GM19035 (cell line): ENCODE measurements around the gene ARF6.
A peak's percentile ranks its signal among the peaks of the same experiment; 100 is the strongest.
"Not testable (repeated sequence)": the region's sequence is repeated elsewhere in the genome, so short reads cannot be mapped to it uniquely, and the experiment has no call there.

Source experiments
- ATAC-seq: cut with Tn5 transposase; IDR thresholded peaks from one replicate; pipeline ENCODE4 v1.9.1; 2021; ENCODE audit not compliant: unreplicated experiment

The ARF6 gene

DNA sequence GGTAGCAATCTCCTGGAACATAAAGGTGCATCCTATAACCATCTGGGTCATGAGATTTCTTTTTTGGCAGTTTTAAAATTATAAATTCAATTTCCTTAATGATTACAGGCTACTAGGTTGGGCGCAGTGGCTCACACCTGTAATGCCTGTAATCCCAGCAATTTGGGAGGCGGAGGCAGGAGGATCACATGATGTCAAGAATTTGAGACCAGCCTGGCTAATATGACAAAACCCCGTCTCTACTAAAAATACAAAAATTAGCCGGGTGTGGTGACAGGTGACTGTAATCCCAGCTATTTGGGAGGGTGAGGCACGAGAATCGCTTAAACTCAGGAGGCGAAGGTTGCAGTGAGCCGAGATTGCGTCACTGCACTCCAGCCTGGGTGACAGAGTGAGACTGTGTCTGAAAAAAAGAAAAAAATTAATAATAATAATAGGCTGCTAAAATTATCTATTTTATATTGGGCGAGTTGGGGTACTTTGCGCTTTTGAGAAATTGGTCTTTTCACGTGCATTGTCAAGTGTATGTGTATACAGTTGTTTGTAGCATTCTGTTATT, 17.2 kb upstream of the ARF6 start:
- no peak for ATAC-seq

DNA sequence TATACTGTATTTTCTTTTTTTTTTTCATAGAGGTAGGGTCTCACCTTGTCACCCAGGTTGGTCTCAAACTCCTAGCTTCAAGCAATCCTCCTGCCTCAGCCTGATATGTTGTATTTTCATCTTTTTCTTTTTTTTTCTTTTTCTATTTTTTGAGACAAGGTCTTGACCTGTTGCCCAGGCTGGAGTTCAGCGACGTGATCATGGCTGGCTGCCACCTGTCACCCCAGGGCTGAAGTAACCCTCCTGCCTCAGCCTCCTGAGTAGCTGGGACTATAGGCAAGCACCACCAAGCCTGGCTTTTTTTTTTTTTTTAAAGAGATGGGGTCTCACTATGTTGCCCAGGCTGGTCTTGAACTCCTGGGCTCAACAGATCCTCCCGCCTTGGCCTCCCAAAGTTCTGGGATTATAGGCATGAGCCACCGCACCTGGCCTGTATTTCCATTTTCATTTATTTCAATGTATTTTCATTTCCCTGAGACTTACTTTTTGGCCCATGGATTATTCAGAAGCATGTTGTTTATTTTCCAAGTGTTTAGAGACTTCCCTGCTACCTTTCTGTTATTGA, 16.2 kb upstream of the ARF6 start:
- ATAC-seq: no peak

DNA sequence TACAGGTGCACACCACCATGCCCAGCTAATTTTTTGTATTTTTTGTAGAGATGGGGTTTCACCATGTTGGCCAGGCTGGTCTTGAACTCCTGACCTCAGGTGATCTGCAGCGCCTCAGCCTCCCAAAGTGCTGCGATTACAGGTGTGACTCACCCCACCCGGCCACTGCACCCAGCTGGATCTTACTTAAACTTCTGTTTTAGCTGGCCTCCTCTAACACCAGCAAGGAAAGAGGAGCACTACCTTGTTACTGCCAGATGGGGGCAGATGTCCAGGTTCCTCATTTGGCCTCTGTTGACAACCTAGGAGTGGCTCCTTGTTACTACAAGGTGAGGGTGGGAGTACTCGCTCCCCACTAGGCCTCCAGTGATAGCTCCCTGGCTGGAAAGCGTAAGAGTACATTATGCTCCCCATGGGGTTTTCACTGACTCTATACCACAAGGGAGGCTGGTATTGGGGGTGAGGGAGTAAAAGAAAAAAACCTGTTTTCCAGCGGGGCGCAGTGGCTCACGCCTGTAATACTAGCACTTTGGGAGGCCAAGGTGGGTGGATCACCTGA, 13.2 kb upstream of the ARF6 start:
- peak; percentile 83 for ATAC-seq

DNA sequence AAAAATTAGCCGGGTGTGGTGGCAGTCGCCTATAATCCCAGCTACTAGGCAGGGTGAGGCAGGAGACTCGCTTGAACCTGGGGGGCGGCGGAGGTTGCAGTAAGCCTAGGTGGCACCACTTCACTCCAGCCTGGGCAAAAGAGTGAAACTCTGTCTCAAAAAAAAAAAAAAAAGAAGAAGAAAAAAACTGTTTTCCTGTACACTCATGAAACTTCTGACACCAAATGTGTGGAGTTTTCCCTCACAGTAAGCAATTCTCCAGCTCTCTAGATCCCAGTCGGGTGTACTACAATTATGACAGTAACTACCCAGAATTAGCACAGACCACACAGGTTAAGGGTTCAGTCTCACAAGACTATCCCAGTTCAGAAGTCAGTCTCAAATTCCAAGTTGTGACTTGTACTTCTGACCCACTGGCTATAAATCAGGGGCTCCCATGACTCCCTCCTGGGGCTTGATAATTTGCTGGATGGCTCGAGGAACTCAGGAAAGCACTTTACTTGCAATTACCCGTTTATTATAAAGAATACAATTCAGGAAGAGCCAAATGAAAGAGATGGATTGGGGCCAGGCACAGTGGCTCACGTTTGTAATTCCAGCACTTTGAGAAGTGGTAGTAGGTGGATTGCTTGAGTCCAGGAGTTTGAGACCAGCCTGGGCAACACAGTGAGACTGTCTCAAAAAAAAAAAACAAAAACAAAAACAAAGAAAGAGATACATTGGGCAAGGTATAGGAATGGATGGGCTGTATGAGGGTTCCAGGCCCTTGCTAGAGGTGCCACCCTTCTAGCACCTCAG, 12.4 kb upstream of the ARF6 start:
- ATAC-seq: no peak

DNA sequence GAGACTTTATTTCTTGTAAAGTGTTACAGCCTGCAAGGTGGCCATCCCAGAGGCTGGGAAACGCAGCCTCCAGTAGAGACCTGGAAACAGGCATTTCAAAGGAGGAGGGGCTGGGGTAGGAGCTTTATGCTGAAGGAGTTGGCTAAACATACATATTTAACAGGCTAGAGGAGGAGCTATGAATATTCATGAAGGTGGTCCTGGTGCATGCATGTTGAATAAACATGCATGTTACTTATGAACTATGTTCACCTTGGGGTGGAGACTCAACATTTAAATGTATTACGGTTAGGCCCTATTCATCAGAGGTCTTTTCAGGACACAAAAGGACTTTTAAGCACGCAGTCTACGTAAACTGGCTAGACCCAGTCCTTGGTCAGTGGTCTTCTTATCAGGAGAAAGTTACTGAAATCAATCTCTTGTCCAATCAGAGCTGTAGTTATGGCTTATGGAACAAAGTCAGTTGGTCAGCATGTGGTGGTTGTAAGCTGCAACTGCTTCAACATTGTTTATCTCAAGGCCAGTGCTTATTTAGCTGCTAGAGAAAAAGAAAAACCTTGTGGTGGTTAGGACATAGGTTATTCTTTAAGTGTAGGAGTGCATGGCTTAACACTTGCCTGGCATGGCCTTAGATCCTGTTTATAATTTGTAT, 11.4 kb upstream of the ARF6 start:
- ATAC-seq: no peak

DNA sequence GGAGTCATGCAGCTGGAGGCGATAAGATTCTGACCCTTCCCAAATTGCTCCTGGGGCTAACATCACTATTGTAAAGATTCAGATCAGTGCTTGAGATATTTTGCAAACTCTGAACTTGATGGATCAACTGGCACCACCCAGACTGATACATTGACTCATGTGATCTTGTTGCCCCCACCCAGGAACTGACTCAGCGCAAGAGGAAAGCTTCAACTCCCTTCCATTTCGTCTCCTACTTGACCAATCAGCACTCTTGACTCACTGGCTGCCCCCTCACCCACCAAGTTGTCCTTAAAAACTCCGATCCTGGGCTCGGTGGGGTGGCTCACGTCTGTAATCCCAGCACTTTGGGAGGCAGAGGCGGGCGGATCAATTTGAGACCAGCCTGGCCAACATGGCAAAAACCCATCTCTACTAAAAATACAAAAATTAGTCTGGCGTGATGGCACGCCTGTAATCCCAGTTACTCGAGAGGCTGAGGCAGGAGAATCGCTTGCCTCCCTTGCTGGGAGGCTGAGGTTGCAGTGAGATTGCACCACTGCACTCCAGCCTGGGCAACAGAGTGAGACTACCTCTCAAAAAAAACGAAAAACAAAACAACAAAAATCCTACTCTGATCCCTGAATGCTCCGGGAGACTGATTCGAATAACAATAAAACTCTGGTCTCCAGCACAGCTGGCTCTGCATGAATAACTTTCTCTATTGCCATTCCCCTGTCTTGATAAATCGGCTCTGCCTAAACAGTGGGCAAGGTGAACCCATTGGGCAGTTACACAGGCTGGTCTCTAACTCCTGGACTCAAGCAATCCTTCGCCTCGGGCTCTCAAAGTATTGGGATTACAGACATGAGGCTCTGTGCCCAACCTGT, 9.8 kb upstream of the ARF6 start:
- no peak for ATAC-seq

DNA sequence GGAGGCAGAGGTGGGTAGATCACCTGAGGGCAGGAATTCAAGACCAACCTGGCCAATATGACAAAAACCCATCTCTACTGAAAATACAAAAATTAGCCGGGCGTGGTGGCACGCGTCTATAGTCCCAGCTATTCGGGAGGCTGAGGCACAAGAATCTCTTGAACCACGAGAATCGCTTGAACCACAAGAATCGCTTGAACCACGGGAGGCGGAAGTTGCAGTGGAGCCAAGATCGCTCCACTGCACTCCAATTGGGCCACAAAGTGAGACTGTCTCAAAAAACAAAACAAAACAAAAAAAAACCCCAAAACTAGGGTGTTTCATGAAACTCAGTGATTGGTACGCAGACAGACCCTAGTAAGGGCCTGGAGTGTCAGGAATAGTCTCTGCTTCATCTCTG, 6.4 kb upstream of the ARF6 start:
- ATAC-seq: no peak

DNA sequence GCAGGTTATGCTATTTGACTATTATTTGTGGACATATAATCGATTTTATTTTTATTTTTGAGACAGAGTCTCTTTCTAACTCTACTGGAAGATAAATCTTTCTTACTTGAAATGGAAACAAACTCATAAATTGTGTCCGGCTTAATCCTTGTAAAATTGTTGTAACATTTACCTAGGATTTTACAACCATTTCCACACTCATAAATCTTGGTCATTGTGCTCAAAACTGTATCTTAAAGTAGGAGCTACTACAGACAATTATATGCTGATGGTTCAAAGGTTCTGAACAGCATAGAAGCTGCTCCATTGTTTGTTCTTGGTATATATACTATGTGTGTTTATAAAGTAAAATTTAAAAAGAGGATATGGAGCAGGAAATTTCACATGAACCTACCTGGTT, 4.6 kb upstream of the ARF6 start:
- ATAC-seq: no peak

DNA sequence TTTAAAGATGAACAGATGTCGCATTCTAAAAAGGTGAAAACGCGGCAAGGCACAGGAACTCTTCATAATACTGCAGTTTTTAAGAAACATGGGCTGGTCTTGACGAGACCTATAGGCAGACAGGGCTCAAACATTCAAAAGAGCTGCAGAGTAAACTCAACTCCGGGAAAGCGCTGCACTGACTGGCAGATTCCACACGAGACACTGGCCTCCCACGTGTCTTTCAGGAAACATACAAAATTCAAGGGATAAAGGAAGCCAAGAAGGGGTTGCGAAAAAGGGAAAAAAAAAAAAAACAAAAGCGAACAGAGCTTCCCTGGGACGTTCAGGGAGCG, 614 bp upstream of the ARF6 start:
- peak; percentile 35 for ATAC-seq

DNA sequence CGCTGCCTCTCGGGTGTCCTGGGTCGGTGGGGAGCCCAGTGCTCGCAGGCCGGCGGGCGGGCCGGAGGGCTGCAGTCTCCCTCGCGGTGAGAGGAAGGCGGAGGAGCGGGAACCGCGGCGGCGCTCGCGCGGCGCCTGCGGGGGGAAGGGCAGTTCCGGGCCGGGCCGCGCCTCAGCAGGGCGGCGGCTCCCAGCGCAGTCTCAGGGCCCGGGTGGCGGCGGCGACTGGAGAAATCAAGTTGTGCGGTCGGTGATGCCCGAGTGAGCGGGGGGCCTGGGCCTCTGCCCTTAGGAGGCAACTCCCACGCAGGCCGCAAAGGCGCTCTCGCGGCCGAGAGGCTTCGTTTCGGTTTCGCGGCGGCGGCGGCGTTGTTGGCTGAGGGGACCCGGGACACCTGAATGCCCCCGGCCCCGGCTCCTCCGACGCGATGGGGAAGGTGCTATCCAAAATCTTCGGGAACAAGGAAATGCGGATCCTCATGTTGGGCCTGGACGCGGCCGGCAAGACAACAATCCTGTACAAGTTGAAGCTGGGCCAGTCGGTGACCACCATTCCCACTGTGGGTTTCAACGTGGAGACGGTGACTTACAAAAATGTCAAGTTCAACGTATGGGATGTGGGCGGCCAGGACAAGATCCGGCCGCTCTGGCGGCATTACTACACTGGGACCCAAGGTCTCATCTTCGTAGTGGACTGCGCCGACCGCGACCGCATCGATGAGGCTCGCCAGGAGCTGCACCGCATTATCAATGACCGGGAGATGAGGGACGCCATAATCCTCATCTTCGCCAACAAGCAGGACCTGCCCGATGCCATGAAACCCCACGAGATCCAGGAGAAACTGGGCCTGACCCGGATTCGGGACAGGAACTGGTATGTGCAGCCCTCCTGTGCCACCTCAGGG, 679 bp downstream of the ARF6 start:
- peak; percentile 48 for ATAC-seq

DNA sequence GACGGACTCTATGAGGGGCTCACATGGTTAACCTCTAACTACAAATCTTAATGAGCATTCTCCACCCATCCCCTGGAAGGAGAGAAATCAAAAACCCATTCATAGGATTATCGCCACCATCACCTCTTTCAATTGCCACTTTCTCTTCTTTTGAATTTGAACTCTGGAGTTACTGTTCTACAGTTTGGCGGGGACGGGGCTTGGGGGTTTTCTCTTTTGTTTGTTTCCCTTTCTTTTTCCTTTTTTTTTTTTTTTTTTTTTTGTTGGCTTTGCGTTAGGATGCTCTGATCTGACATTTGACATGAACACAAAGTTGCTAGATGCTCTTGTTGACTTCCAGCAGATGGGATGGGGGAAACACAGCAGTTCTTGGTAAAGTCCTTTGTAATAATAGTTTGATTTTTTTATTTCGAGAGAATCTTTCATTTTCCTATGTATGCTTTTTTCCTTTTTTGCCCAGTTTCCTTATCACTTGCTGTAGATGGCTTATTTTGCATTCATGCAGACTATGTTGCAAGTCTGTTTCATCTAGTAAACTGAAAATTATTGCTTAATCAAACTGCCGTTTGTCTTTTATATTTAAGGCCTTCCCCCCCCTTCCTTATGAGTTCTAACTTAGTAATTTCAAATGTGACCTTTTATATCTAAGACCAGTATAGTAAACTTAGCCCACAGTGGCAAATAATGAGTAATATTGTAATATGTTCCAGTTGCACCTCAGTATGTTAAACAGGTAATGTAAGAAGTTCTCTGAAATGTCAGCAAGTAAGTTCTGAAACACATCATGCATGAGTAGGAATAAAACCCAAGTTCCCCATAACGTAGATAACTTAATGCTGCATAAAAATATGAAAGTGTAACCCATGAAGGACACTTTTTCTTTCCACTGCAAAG, 1.6 kb downstream of the ARF6 start:
- not testable (repeated sequence) for ATAC-seq

DNA sequence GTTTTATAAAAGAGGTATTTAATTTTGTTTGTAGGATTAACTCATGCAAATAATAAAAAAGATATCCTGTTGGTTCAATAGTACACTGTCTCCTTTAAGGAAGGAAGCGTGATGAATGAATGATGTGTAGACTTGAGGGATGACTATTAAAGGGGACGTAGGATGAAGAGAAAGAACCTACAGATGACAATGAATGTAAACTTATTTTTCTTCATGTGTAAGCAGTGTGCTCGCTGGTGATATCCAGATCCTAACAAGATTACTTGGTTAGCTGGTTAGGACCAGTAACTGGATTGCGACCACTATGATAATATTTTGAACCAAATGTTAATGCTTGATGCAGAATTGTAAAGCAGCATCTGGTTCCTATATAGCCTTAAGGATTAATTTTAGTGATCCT, 2.6 kb downstream of the ARF6 start:
- no peak for ATAC-seq

DNA sequence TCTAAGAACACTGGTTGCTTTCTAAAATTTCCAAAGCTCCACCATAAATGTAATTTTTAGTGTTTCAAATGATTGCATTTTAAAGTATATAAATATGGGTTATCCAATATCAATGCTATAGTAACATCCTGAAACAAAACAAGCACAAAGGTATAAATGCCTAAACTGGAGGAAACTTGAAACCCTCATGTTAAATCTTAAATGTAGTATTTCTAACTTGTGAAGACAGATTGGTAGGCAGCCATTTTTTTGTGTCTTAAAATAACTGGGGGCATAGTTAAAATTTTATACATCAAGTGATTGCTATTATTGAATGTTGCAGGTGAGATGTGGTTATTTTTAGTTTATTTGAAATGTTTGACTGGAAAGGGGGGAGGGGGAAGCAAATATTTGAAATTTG, 3.4 kb downstream of the ARF6 start:
- not testable (repeated sequence) for ATAC-seq

DNA sequence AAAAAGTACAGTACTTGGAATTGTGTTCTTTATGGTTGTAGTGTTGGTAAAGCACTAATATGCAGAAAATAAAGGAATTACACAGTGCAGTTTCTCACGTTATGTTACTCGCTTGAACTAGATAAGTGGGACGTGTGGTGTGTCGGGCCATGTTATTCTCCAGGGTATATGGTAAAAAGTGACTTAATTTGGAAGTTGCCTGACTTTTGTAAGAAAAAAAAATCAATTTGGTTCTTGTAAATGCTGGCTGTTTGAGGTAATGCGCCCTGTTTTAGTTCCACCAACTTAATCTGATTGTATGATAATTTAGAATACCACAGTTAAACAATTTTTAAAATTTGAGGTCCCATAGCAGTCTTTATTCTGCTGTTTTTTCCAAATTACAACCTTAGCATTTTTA, 4.1 kb downstream of the ARF6 start:
- no peak for ATAC-seq

DNA sequence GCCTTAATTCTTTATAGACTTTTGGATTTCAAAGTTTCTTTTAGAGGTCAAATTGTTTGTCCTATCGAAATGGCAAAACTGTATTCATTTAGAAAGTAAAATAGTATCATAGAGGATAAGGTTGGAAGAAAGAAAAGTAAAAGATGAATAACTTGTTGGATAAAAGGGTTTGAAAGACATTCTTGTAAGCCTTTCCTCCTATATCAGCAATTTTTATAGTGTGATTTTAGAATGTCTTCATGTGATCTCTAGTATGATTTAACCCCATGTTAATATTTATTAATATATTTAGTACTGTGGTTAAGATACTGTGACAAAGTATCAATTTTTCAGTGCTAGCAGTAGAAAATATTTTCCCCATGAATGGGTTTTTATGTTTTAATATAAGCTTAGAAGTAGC, 4.5 kb downstream of the ARF6 start:
- ATAC-seq: no peak

DNA sequence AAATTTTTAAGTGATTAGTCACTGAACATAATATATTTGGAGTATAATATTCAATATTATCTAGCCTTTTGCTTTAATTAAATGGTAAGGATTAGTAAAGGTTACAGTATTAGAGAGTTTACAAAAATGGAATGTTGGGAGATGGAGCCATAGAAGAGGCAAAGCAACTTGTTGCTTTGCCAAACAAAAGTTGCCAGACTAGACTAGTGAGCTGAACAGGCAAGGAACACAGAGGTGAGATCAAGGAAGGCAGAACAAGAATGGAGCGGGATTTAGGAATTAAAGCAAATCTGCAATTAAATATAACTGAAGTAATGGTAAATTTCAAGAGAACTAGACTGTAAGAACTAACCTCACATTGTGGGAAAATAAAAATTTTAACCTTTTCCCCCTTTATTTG, 5.1 kb downstream of the ARF6 start:
- no peak for ATAC-seq

DNA sequence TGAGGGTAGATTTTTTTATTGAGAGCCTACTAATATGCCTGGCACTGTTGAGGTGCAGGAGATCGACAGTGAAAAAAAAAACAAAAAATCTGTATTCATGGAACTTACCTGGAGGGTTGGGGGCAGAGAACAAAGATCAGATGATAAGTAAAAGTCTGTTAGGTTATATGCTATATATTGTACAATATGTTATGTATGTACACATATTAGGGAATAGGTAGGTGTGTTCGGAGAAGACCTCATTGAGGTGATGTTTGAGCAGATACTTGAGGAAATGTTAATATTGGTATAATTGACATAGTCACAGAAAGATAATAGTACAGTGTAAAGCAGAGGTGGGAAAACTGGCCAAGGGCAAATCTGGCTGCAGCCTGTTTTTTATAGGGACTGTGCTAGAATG, 5.6 kb downstream of the ARF6 start:
- ATAC-seq: no peak

DNA sequence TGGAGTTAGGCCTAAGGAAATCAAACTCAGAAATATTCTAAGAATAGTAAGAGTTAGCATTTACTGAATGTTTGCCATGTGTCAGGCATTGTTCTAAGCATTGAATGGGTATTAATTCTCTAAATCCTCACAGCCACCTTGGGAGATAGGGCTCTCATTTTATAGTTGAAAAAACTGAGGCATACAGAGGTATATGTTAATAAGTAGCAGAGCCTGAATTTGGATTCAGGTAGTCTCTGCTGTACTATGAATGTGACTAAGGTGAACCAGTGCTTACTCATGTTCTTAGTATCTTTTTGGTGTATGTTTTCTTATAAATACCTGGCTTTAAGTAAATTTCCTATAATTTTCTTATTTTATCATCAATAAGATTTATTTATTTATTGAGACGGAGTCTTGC, 8.1 kb downstream of the ARF6 start:
- no peak for ATAC-seq

DNA sequence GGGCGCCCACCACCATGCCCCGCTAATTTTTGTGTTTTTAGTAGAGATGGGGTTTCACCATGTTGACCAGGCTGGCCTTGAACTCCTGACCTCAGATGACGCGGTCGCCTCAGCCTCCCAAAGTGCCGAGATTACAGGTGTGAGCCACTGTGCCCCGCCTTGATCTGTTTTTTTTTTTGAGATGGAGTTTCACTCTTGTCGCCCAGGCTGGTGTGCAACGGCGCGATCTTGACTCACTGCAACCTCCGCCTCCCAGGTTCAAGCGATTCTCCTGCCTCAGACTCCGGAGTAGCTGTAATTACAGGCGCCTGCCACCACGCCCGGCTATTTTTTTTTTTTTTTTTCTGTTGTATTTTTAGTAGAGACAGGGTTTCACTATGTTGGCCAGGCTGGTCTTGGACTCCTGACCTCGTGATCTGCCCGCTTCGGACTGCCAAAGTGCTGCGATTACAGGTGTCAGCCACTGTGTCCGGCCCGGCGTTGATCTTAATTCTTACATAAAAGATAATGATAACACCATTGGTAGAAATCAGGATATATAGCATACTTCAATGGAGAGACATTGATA, 9.9 kb downstream of the ARF6 start:
- not testable (repeated sequence) for ATAC-seq
